Endodermal cell (in vitro differentiated cells): ENCODE measurements around the gene CRYZL1. TPM values are rescaled to one million over a fixed set of nuclear protein-coding genes. Genes with fewer than 3 reads are reported as not detected.

Experiments
- DNase-seq: peaks from one replicate; pipeline ENCODE4 v3.0.0-alpha.2; 2017
- H3K27ac ChIP-seq: 2 replicates; pipeline ENCODE4 v1.5.1; 2013; ENCODE audit warnings: mild to moderate bottlenecking, low read depth, low read length, moderate library complexity
- H3K27me3 ChIP-seq: 2 replicates; pipeline ENCODE4 v1.6.1; 2013; ENCODE audit warnings: mild to moderate bottlenecking, low read length, moderate library complexity; ENCODE audit not compliant: insufficient read depth, control insufficient read depth, poor library complexity, severe bottlenecking
- H3K36me3 ChIP-seq: 2 replicates; pipeline ENCODE4 v1.7.0; 2013; ENCODE audit warnings: mild to moderate bottlenecking, low read length, moderate library complexity; ENCODE audit not compliant: control insufficient read depth, insufficient read depth
- H3K4me1 ChIP-seq: one replicate; pipeline ENCODE4 v1.7.0; 2013; ENCODE audit warnings: low read length; ENCODE audit not compliant: control insufficient read depth, insufficient read depth
- H3K4me3 ChIP-seq: 2 replicates; pipeline ENCODE4 v1.5.1; 2013; ENCODE audit warnings: mild to moderate bottlenecking, low read length, moderate library complexity
- H3K9ac ChIP-seq: 2 replicates; pipeline ENCODE4 v1.6.1; 2013; ENCODE audit warnings: mild to moderate bottlenecking, low read length, moderate library complexity; ENCODE audit not compliant: poor library complexity, severe bottlenecking; ENCODE audit errors: extremely low read depth
- H3K9me3 ChIP-seq: 2 replicates; pipeline ENCODE4 v1.6.1; 2013; ENCODE audit warnings: mild to moderate bottlenecking, low read length, moderate library complexity; ENCODE audit not compliant: control insufficient read depth
- H3K27ac Mint-ChIP-seq: 2 replicates; pipeline ENCODE4 v1.8.0; 2020; ENCODE audit warnings: mixed read lengths
- H3K27me3 Mint-ChIP-seq: 2 replicates; pipeline ENCODE4 v1.8.0; 2021; ENCODE audit warnings: mild to moderate bottlenecking, mixed read lengths; ENCODE audit not compliant: insufficient read depth
- H3K36me3 Mint-ChIP-seq: 2 replicates; pipeline ENCODE4 v1.8.0; 2020; ENCODE audit warnings: low read depth, mixed read lengths
- H3K4me1 Mint-ChIP-seq: 2 replicates; pipeline ENCODE4 v1.8.0; 2020; ENCODE audit warnings: mixed read lengths
- H3K4me3 Mint-ChIP-seq: 2 replicates; pipeline ENCODE4 v1.8.0; 2020; ENCODE audit warnings: mild to moderate bottlenecking, moderate library complexity, mixed read lengths
- H3K9me3 Mint-ChIP-seq: 2 replicates; pipeline ENCODE4 v1.8.0; 2020; ENCODE audit warnings: mild to moderate bottlenecking, mixed read lengths
- CTCF ChIP-seq: fragments of 200-600 bp; sonication (generic); conservative IDR thresholded peaks from 2 replicates; pipeline ENCODE4 v1.5.0; 2021; ENCODE audit warnings: antibody characterized with exemption, mild to moderate bottlenecking
- WGBS, 2 experiments: methylation state at CpG; one replicate each; pipeline versions ENCODE4 v1.1.5 to v1.1.7; 2013; ENCODE audit warnings: missing lambda C conversion rate in 2 of 2, mixed read lengths in 1 of 2; ENCODE audit not compliant: insufficient coverage in 1 of 2, insufficient read length in 1 of 2; 5-methylcytosine and 5-hydroxymethylcytosine counted together
- total RNA-seq, 2 donors: library from RNA; stranded (reverse); fragmentation: NEBNext Ultra II Directional in 1 of 2; extraction: Animal tissue kit (Norgen Biotek cat#: 25700) in 1 of 2; gene quantifications; 2 replicates in 1 of 2; 3 replicates in 1 of 2; pipeline ENCODE4 v1.2.1, GENCODE V29; 2021

CRYZL1 gene
- total RNA-seq, 2 donors from 2014 or later, result 33.8 to 51.0 TPM

- 2 to 3% methylated on average over 8 to 57 of the region's 57 CpGs for WGBS, 2 experiments
These were observed 53.6 kb downstream of the CRYZL1 start for GRCh38 chr21:33587792-33588484.

GRCh38 chr21:33586927-33587326 lies 54.6 kb downstream of the CRYZL1 start:
- peaks cover 11% of the 10 kb centered on the region for H3K4me1 Mint-ChIP-seq
- H3K27me3 Mint-ChIP-seq, result no peaks in the 10 kb centered on the region
- no peak for DNase-seq
- Histone ChIP-seq H3K27me3 (no peaks in the 10 kb centered on the region), H3K4me1 (peaks cover 4% of the 10 kb centered on the region), H3K9ac (no peak overlapping the region), H3K36me3 (peaks cover 44% of the 10 kb centered on the region), H3K4me3 (peak overlapping the region; percentile 95), H3K9me3 (no peaks in the 10 kb centered on the region), H3K27ac (no peak overlapping the region)
- 92 to 94% methylated on average over 2 to 5 of the region's 6 CpGs for WGBS, 2 experiments
- no peaks in the 10 kb centered on the region for H3K9me3 Mint-ChIP-seq
- peaks cover 26% of the 10 kb centered on the region for H3K36me3 Mint-ChIP-seq
- no peak overlapping the region for H3K27ac Mint-ChIP-seq
- no peak for TF ChIP-seq CTCF
- peak overlapping the region; percentile 78 for H3K4me3 Mint-ChIP-seq

More at GRCh38 chr21:33587792-33588484, 53.6 kb downstream of the CRYZL1 start:
- Histone ChIP-seq H3K9ac (peak overlapping the region; percentile 81), H3K27me3 (no peaks in the 10 kb centered on the region), H3K27ac (peak overlapping the region; percentile 73), H3K36me3 (peaks cover 35% of the 10 kb centered on the region), H3K9me3 (no peaks in the 10 kb centered on the region), H3K4me1 (peaks cover 4% of the 10 kb centered on the region), H3K4me3 (peak overlapping the region; percentile 95)
- Mint-ChIP-seq H3K36me3 (peaks cover 28% of the 10 kb centered on the region), H3K4me1 (peaks cover 11% of the 10 kb centered on the region), H3K27me3 (no peaks in the 10 kb centered on the region), H3K27ac (peak overlapping the region; percentile 89), H3K9me3 (no peaks in the 10 kb centered on the region), H3K4me3 (peak overlapping the region; percentile 78)
- peak; percentile 76 for DNase-seq
- no peak for TF ChIP-seq CTCF

GRCh38 chr21:33584455-33584854 lies 57.1 kb downstream of the CRYZL1 start:
- Mint-ChIP-seq H3K36me3 (peaks cover 36% of the 10 kb centered on the region), H3K9me3 (no peaks in the 10 kb centered on the region), H3K4me3 (no peak overlapping the region), H3K27me3 (no peaks in the 10 kb centered on the region), H3K27ac (no peak overlapping the region), H3K4me1 (peaks cover 11% of the 10 kb centered on the region)
- peaks cover 60% of the 10 kb centered on the region for H3K36me3 ChIP-seq
- DNase-seq, result no peak
- H3K27me3 ChIP-seq, result no peaks in the 10 kb centered on the region
- H3K9me3 ChIP-seq, result no peaks in the 10 kb centered on the region
- H3K4me1 ChIP-seq, result peaks cover under 1% of the 10 kb centered on the region
- WGBS, 2 experiments, result 92% methylated on average over 3 of the region's 3 CpGs; no CpG with 5 or more reads in 1 of the 2 experiments
- H3K4me3 ChIP-seq, result no peak overlapping the region
- H3K9ac ChIP-seq, result no peak overlapping the region
- TF ChIP-seq CTCF, result no peak
- no peak overlapping the region for H3K27ac ChIP-seq
